Stimulated activated CD4-positive, alpha-beta T cell treated with anti-CD3 and anti-CD28 coated beads, Interleukin-12 subunit alpha, Interleukin-12 subunit beta, amount 100 ng/mL, for 4 hours (primary cell): ENCODE data around the gene GASK1B.

Experiments
- DNase-seq: peaks from one replicate; pipeline ENCODE4 v3.0.0-alpha.2; 2020

The GASK1B gene

GRCh38 chr4:158172261-158173258, at the start of gene GASK1B:
Gene GASK1B, minus strand, starts transcription at chr4:158173025. Its CDS starts 1,650 bp downstream, at chr4:158171375.
- DNase-seq = no peak

GRCh38 chr4:158219623-158220022, 46.8 kb upstream of the GASK1B start:
- DNase-seq = no peak

GRCh38 chr4:158217763-158218162, 44.9 kb upstream of the GASK1B start:
- no peak for DNase-seq

GRCh38 chr4:158214856-158215255, 42.0 kb upstream of the GASK1B start:
- DNase-seq = no peak

- no peak for DNase-seq
Observed at GRCh38 chr4:158213466-158213865, 40.6 kb upstream of the GASK1B start.

- no peak for DNase-seq
Observed at GRCh38 chr4:158211222-158211621, 38.4 kb upstream of the GASK1B start.

GRCh38 chr4:158209825-158210807, 37.3 kb upstream of the GASK1B start, which contains the start of gene TMEM144:
Gene TMEM144, plus strand, starts transcription at chr4:158210486. Its CDS starts 2,182 bp downstream, at chr4:158212668.
- DNase-seq = peak; percentile 30

- DNase-seq = no peak
Observed at GRCh38 chr4:158208963-158209640, 36.3 kb upstream of the GASK1B start.

GRCh38 chr4:158203929-158204328, 31.1 kb upstream of the GASK1B start:
- DNase-seq = no peak

GRCh38 chr4:158203436-158203835, 30.6 kb upstream of the GASK1B start:
- DNase-seq = no peak

GRCh38 chr4:158202481-158202880, 29.7 kb upstream of the GASK1B start:
- no peak for DNase-seq

GRCh38 chr4:158201876-158202275, 29.1 kb upstream of the GASK1B start:
- no peak for DNase-seq

GRCh38 chr4:158201322-158201721, 28.5 kb upstream of the GASK1B start:
- no peak for DNase-seq

- no peak for DNase-seq
Observed at GRCh38 chr4:158200214-158200613, 27.4 kb upstream of the GASK1B start.

GRCh38 chr4:158197194-158197776, 24.5 kb upstream of the GASK1B start:
- no peak for DNase-seq

GRCh38 chr4:158195297-158195696, 22.5 kb upstream of the GASK1B start:
- DNase-seq = no peak

- DNase-seq = no peak
Observed at GRCh38 chr4:158193171-158193749, 20.4 kb upstream of the GASK1B start.

GRCh38 chr4:158192439-158193158, 19.8 kb upstream of the GASK1B start:
- DNase-seq = no peak

- DNase-seq = no peak
Observed at GRCh38 chr4:158190718-158191117, 17.9 kb upstream of the GASK1B start.

GRCh38 chr4:158189422-158189821, 16.6 kb upstream of the GASK1B start:
- no peak for DNase-seq

- DNase-seq = no peak
Observed at GRCh38 chr4:158186815-158187214, 14.0 kb upstream of the GASK1B start.
